ENCODE measurements around the gene ROBO1.

Gene ROBO1

GRCh38 chr3:79285871-79286270 lies 481.9 kb downstream of the ROBO1 start:
- no peak for TF ChIP-seq CTCF (conservative IDR thresholded peaks at IDR 0.05; ENCODE audit: low read depth)
- POLR2A ChIA-PET (ENCODE audit: low non-redundant PET): no interaction called here
- DNase-seq (ENCODE audit: low spot score): no peak
- CTCF ChIA-PET: no interaction called here
- H3K27ac ChIP-seq: no peak overlapping the region

GRCh38 chr3:79285380-79285779 lies 482.4 kb downstream of the ROBO1 start:
- no peak for DNase-seq (ENCODE audit: low spot score)
- H3K27ac ChIP-seq: no peak overlapping the region
- ChIA-PET CTCF (no interaction called here), POLR2A (ENCODE audit: low non-redundant PET) (no interaction called here)
- TF ChIP-seq CTCF (conservative IDR thresholded peaks at IDR 0.05; ENCODE audit: low read depth): no peak

GRCh38 chr3:79284781-79285180 lies 483.0 kb downstream of the ROBO1 start:
- H3K27ac ChIP-seq: no peak overlapping the region
- TF ChIP-seq CTCF (conservative IDR thresholded peaks at IDR 0.05; ENCODE audit: low read depth): no peak
- no peak for DNase-seq (ENCODE audit: low spot score)
- ChIA-PET CTCF (no interaction called here), POLR2A (ENCODE audit: low non-redundant PET) (no interaction called here)

- ChIA-PET POLR2A (ENCODE audit: low non-redundant PET) (no interaction called here), CTCF (no interaction called here)
- no peak overlapping the region for H3K27ac ChIP-seq
- no peak for DNase-seq (ENCODE audit: low spot score)
- no peak for TF ChIP-seq CTCF (conservative IDR thresholded peaks at IDR 0.05; ENCODE audit: low read depth)
Measured at GRCh38 chr3:79278681-79279080, 489.1 kb downstream of the ROBO1 start.

- H3K27ac ChIP-seq: no peak overlapping the region
- TF ChIP-seq CTCF (conservative IDR thresholded peaks at IDR 0.05; ENCODE audit: low read depth): no peak
- ChIA-PET POLR2A (ENCODE audit: low non-redundant PET) (no interaction called here), CTCF (no interaction called here)
- DNase-seq (ENCODE audit: low spot score): no peak
Measured at GRCh38 chr3:79268422-79268821, 499.4 kb downstream of the ROBO1 start.

DNA sequence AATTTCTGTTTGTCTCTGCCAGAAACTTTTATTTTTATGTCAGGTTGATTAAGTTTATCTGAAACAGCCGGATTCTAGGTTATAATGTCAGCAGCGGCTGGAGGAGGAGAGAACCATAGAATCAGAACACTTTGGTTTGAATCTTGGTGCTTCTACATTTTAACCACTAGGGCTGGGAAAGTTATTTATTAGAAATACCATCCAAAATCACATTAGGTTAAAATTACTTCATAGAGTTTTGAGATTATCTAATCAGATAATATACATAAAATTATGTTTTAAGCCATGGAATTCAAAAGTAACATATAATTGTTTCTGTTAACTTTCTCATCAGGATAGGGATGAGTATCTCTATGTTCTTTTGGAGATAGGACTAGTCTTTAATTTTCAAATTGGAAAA lies 502.9 kb downstream of the ROBO1 start:
- H3K27ac ChIP-seq: no peak overlapping the region
- ChIA-PET POLR2A (ENCODE audit: low non-redundant PET) (no interaction called here), CTCF (no interaction called here)
- TF ChIP-seq CTCF (conservative IDR thresholded peaks at IDR 0.05; ENCODE audit: low read depth): no peak
- DNase-seq (ENCODE audit: low spot score): no peak

GRCh38 chr3:79263423-79263822 lies 504.4 kb downstream of the ROBO1 start:
- no peak for TF ChIP-seq CTCF (conservative IDR thresholded peaks at IDR 0.05; ENCODE audit: low read depth)

More at GRCh38 chr3:79263423-79263822, 504.4 kb downstream of the ROBO1 start:
- POLR2A ChIA-PET (ENCODE audit: low non-redundant PET): no interaction called here
- no peak overlapping the region for H3K27ac ChIP-seq
- DNase-seq (ENCODE audit: low spot score): no peak
- CTCF ChIA-PET: interaction anchor here (0.7 kb wide), 1 partner anchor 8 kb away, joined by 3 read pairs; no protein-coding TSS in a partner anchor

Measured in RWPE1 (cell line).